ENCODE results near the gene SYT1. TPM values are rescaled to one million over a fixed set of nuclear protein-coding genes. Genes with fewer than 3 reads are reported as not detected.

Gene SYT1
- total RNA-seq, 1 experiment from 2014 or later = 80.9 TPM

- Histone ChIP-seq H3K4me1 (ENCODE audit: insufficient read depth, low read length, poor library complexity, severe bottlenecking) (no peaks in the 10 kb centered on the region), H3K9me3 (ENCODE audit: low read depth, low read length, poor library complexity, severe bottlenecking) (peaks cover 6% of the 10 kb centered on the region), H3K4me3 (ENCODE audit: low read depth, low read length, poor library complexity, severe bottlenecking) (no peak overlapping the region), H3K36me3 (ENCODE audit: insufficient read depth, low read length, poor library complexity, severe bottlenecking) (peaks cover 5% of the 10 kb centered on the region), H3K27me3 (replicated peaks; ENCODE audit: insufficient read depth, low read depth, low read length, poor library complexity) (no peaks in the 10 kb centered on the region), H3K27ac (ENCODE audit: low read depth, low read length, poor library complexity, severe bottlenecking) (no peak overlapping the region)
- no peak for TF ChIP-seq CTCF (conservative IDR thresholded peaks at IDR 0.05; ENCODE audit: low read depth, low read length)
- no peak for TF ChIP-seq EZH2 (IDR thresholded peaks at IDR 0.05; ENCODE audit: borderline replicate concordance, low read depth, low read length, poor library complexity, severe bottlenecking)
- CTCF ChIA-PET = no interaction called here
- DNase-seq (ENCODE audit: low spot score) = no peak
- intact Hi-C loops (cut with micrococcal nuclease; ENCODE audit: unreplicated experiment) = no loop called here
- BruUV-seq (replicated peaks) = no TSS peak
- POLR2A ChIA-PET (ENCODE audit: low non-redundant PET) = no interaction called here
These were observed 362.5 kb downstream of the SYT1 start for GRCh38 chr12:79227091-79227490.

DNA sequence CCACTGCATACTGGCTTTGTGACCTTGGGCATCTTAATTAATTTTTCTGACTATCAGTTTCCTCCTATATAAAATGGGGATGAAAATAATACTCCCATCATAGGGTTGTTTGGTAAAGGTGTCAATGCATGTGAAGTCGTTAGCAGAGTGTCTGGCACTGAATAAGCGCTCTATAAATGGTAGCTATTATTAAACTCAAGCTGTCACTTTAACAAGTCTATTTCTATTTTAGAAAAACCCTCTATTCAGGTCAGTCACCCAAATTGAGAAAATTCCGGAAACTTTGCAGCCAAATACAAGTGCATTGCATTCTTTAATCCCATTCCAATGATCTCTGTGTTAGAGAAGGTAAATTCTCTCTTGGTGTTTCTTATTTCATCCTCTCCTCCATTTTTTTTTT is 363.1 kb downstream of the SYT1 start:
- Histone ChIP-seq H3K27me3 (replicated peaks; ENCODE audit: insufficient read depth, low read depth, low read length, poor library complexity) (no peaks in the 10 kb centered on the region), H3K9me3 (ENCODE audit: low read depth, low read length, poor library complexity, severe bottlenecking) (peaks cover 4% of the 10 kb centered on the region), H3K36me3 (ENCODE audit: insufficient read depth, low read length, poor library complexity, severe bottlenecking) (peaks cover 5% of the 10 kb centered on the region), H3K27ac (ENCODE audit: low read depth, low read length, poor library complexity, severe bottlenecking) (no peak overlapping the region), H3K4me3 (ENCODE audit: low read depth, low read length, poor library complexity, severe bottlenecking) (no peak overlapping the region), H3K4me1 (ENCODE audit: insufficient read depth, low read length, poor library complexity, severe bottlenecking) (no peaks in the 10 kb centered on the region)
- ChIA-PET CTCF (no interaction called here), POLR2A (ENCODE audit: low non-redundant PET) (no interaction called here)
- intact Hi-C loops (cut with micrococcal nuclease; ENCODE audit: unreplicated experiment) = no loop called here
- TF ChIP-seq CTCF (conservative IDR thresholded peaks at IDR 0.05; ENCODE audit: low read depth, low read length) (no peak), EZH2 (IDR thresholded peaks at IDR 0.05; ENCODE audit: borderline replicate concordance, low read depth, low read length, poor library complexity, severe bottlenecking) (no peak)
- no TSS peak for BruUV-seq (replicated peaks)
- DNase-seq (ENCODE audit: low spot score) = no peak

DNA sequence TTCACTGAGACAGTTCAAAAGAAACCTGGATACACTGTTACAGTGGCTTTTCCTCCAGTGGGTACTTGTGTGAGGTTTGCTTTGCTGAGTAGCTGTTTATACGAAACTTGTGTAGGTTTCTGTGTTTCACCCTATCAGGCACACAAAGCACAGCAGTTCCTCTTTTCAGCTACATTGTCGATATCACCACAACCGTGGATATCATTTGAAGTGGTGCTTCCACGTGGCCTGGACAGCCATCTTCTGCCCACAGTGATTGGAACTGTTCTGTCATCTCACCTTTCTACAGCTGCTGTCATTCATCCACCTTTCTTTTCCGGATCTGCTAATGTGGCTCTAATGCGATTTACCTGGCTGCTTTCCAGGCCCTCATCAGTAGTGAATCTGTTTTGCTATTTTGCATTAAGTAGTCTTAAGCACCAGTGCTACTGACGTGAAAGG is 368.8 kb downstream of the SYT1 start:
- Histone ChIP-seq H3K4me3 (ENCODE audit: low read depth, low read length, poor library complexity, severe bottlenecking) (no peak overlapping the region), H3K9me3 (ENCODE audit: low read depth, low read length, poor library complexity, severe bottlenecking) (no peaks in the 10 kb centered on the region), H3K4me1 (ENCODE audit: insufficient read depth, low read length, poor library complexity, severe bottlenecking) (peaks cover 7% of the 10 kb centered on the region), H3K36me3 (ENCODE audit: insufficient read depth, low read length, poor library complexity, severe bottlenecking) (no peaks in the 10 kb centered on the region), H3K27me3 (replicated peaks; ENCODE audit: insufficient read depth, low read depth, low read length, poor library complexity) (no peaks in the 10 kb centered on the region), H3K27ac (ENCODE audit: low read depth, low read length, poor library complexity, severe bottlenecking) (no peak overlapping the region)
- TF ChIP-seq EZH2 (IDR thresholded peaks at IDR 0.05; ENCODE audit: borderline replicate concordance, low read depth, low read length, poor library complexity, severe bottlenecking) (no peak), CTCF (conservative IDR thresholded peaks at IDR 0.05; ENCODE audit: low read depth, low read length) (no peak)
- intact Hi-C loops (cut with micrococcal nuclease; ENCODE audit: unreplicated experiment) = no loop called here
- CTCF ChIA-PET = no interaction called here
- DNase-seq (ENCODE audit: low spot score) = peak; percentile 39
- POLR2A ChIA-PET (ENCODE audit: low non-redundant PET) = interaction anchor here (0.6 kb wide), 1 partner anchor 954 kb away, joined by 4 read pairs; no protein-coding TSS in a partner anchor
- no TSS peak for BruUV-seq (replicated peaks)

Measured in A673 (cell line).